K562 (cell line): ENCODE results near the gene PRKAG1. TPM values are rescaled to one million over a fixed set of nuclear protein-coding genes. Genes with fewer than 3 reads are reported as not detected.

ENCODE experiments used
- ATF7 ChIP-seq: fragments of 450-650 bp; IDR thresholded peaks from 2 replicates; pipeline ENCODE4 v1.7.1; 2014; ENCODE audit warnings: mild to moderate bottlenecking, moderate library complexity
- SRSF7 ChIP-seq: fragments of 200-400 bp; formaldehyde crosslinking; optimal IDR thresholded peaks from 2 replicates; pipeline ENCODE3; 2017; ENCODE audit warnings: mild to moderate bottlenecking, low read depth, low read length
- STAT5A ChIP-seq: IDR thresholded peaks from 2 replicates; pipeline ENCODE4 v1.6.1; 2012; ENCODE audit warnings: low read length, inconsistent platforms, borderline replicate concordance
- ZNF124 ChIP-seq: sonication (generic); formaldehyde crosslinking; IDR thresholded peaks from 2 replicates; pipeline ENCODE4 v1.8.1; 2022; ENCODE audit warnings: missing genetic modification reagents
- ZNF143 ChIP-seq: sonication (generic); formaldehyde crosslinking; IDR thresholded peaks from 2 replicates; pipeline ENCODE4 v1.9.0; 2022; ENCODE audit warnings: mild to moderate bottlenecking, missing genetic modification reagents
- ZNF232 ChIP-seq: sonication (generic); formaldehyde crosslinking; IDR thresholded peaks from 2 replicates; pipeline ENCODE4 v1.8.0; 2022; ENCODE audit warnings: mild to moderate bottlenecking, missing genetic modification reagents
- ZNF274 ChIP-seq: IDR thresholded peaks from 2 replicates; pipeline ENCODE4 v1.6.1; 2011; ENCODE audit warnings: low read depth, mild to moderate bottlenecking, low read length, moderate library complexity, borderline replicate concordance
- polyA plus RNA-seq, 8 experiments: library from polyadenylated mRNA; depleted of rRNA in 4 of 8; stranded (reverse) in 5 of 8; unstranded in 3 of 8; fragments of >200 nt; fragmentation: Nextera tagmentation in 2 of 8; fragmentation: Illumina TruSeq in 1 of 8; extraction: Ambion mirVana in 2 of 8; extraction: Trizol in 1 of 8; gene quantifications; 2 replicates each; pipeline versions ENCODE4 v1.2.1 to v1.2.3, GENCODE V29; 2011 to 2014; ENCODE audit warnings: inconsistent platforms in 1 of 8, missing spikeins in 1 of 8
- total RNA-seq, 7 experiments: library from RNA; depleted of rRNA in 6 of 7; stranded (reverse); fragments of >200 nt in 6 of 7; fragmentation: Illumina TruSeq in 2 of 7; extraction: Trizol in 2 of 7; gene quantifications; 2 replicates each; pipeline versions ENCODE4 v1.2.1 to v1.2.3, GENCODE V29; 2011 to 2021; ENCODE audit warnings: low replicate concordance in 1 of 7
- TF ChIP-seq, protein P1 (sequence below): sonication (generic); formaldehyde crosslinking; IDR thresholded peaks from 2 replicates; pipeline ENCODE4 v1.8.0; 2022; ENCODE audit warnings: mild to moderate bottlenecking, low read depth, missing genetic modification reagents
- TF ChIP-seq, protein P2 (sequence below): fragments of 250-450 bp; sonication (Bioruptor Pico); IDR thresholded peaks from 2 replicates; pipeline ENCODE4 v1.9.0; 2021; ENCODE audit warnings: mild to moderate bottlenecking, inconsistent platforms
- TF ChIP-seq, protein P3 (sequence below): fragments of 250-450 bp; sonication (Bioruptor Pico); IDR thresholded peaks from 2 replicates; pipeline ENCODE4 v1.4.0; 2020; ENCODE audit warnings: mild to moderate bottlenecking, moderate library complexity, borderline replicate concordance
- TF ChIP-seq, protein P4 (sequence below): IDR thresholded peaks from 3 replicates; pipeline ENCODE4 v1.6.1; 2011; ENCODE audit warnings: borderline replicate concordance, mild to moderate bottlenecking; ENCODE audit not compliant: insufficient read length, insufficient read depth
- TF ChIP-seq, protein P5 (sequence below), 2 experiments: IDR thresholded peaks; 2 replicates each; pipeline ENCODE4 v1.6.1; 2012; ENCODE audit warnings: improper control_type of control experiment in 2 of 2, low read depth in 2 of 2, low read length in 2 of 2, borderline replicate concordance in 1 of 2

Gene PRKAG1
- total and polyA plus RNA-seq, 9 of the 15 experiments (the other 6 are each of a cell fraction or from before 2014, with no cell fraction given), result 51.1 to 126 (median 79.1) TPM

DNA sequence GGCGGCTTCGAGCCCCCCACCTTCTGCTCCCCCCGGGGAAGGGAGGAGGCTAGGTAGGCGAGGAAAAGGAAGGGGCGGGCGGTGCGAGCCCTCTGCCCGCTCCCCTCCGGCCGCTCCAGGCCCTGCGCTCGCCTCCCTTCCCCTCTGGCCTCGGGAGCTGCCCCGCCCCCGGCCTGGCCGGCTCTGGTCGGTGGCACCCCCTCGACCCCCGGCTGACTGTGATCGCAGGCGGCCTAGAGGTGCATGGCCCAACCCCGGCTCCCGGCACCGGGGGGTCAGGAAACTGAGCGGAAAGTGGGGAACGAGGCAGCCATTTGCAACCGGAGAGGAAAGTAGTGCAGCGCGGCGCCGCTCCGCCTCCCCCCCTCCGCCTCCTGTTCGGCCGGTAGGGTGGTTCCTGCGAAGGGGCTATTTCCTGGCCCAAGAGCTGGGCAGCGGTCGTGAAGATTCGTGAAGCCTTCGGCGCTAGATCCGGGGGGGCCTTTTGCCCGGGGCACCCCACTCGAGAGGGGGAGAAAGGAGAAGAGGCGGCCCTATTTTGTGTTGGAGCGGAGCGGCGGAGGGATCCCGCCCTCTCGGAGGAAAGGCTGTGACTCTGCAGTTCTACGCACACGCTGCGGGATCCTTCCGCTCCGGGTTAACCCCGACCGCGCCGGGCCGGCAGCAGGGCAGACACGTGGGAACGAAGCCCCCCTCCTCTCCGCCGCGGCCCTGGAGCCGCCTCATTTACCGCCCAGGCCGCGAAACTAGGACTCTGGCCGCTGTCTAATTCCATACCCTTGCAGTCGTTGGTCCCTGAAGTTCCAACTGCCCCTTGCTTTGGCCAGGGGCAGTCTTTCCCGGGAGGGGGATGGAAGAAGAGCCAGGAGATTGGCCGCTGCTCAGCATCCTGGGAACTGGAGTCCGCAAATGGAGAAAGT lies 41.9 kb upstream of the PRKAG1 start, which contains the start of gene KMT2D (continued):
- TF ChIP-seq, protein P1, sequence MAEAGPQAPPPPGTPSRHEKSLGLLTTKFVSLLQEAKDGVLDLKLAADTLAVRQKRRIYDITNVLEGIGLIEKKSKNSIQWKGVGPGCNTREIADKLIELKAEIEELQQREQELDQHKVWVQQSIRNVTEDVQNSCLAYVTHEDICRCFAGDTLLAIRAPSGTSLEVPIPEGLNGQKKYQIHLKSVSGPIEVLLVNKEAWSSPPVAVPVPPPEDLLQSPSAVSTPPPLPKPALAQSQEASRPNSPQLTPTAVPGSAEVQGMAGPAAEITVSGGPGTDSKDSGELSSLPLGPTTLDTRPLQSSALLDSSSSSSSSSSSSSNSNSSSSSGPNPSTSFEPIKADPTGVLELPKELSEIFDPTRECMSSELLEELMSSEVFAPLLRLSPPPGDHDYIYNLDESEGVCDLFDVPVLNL (CRISPR knock-in tag), result no peak
- TF ChIP-seq, protein P2, sequence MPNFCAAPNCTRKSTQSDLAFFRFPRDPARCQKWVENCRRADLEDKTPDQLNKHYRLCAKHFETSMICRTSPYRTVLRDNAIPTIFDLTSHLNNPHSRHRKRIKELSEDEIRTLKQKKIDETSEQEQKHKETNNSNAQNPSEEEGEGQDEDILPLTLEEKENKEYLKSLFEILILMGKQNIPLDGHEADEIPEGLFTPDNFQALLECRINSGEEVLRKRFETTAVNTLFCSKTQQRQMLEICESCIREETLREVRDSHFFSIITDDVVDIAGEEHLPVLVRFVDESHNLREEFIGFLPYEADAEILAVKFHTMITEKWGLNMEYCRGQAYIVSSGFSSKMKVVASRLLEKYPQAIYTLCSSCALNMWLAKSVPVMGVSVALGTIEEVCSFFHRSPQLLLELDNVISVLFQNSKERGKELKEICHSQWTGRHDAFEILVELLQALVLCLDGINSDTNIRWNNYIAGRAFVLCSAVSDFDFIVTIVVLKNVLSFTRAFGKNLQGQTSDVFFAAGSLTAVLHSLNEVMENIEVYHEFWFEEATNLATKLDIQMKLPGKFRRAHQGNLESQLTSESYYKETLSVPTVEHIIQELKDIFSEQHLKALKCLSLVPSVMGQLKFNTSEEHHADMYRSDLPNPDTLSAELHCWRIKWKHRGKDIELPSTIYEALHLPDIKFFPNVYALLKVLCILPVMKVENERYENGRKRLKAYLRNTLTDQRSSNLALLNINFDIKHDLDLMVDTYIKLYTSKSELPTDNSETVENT (CRISPR knock-in tag), result peak; percentile 81
- peak; percentile 57; the same call in 1 of the 2 replicates for TF ChIP-seq STAT5A
- 0 out of 2 replicates have a peak, but pooled peaks have one; percentile 28 for TF ChIP-seq ZNF232 (CRISPR knock-in tag)
- no peak for TF ChIP-seq SRSF7
- TF ChIP-seq, protein P3, sequence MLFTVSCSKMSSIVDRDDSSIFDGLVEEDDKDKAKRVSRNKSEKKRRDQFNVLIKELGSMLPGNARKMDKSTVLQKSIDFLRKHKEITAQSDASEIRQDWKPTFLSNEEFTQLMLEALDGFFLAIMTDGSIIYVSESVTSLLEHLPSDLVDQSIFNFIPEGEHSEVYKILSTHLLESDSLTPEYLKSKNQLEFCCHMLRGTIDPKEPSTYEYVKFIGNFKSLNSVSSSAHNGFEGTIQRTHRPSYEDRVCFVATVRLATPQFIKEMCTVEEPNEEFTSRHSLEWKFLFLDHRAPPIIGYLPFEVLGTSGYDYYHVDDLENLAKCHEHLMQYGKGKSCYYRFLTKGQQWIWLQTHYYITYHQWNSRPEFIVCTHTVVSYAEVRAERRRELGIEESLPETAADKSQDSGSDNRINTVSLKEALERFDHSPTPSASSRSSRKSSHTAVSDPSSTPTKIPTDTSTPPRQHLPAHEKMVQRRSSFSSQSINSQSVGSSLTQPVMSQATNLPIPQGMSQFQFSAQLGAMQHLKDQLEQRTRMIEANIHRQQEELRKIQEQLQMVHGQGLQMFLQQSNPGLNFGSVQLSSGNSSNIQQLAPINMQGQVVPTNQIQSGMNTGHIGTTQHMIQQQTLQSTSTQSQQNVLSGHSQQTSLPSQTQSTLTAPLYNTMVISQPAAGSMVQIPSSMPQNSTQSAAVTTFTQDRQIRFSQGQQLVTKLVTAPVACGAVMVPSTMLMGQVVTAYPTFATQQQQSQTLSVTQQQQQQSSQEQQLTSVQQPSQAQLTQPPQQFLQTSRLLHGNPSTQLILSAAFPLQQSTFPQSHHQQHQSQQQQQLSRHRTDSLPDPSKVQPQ (CRISPR knock-in tag), result no peak
- TF ChIP-seq ZNF124 (CRISPR knock-in tag), result no peak
- TF ChIP-seq, protein P4, sequence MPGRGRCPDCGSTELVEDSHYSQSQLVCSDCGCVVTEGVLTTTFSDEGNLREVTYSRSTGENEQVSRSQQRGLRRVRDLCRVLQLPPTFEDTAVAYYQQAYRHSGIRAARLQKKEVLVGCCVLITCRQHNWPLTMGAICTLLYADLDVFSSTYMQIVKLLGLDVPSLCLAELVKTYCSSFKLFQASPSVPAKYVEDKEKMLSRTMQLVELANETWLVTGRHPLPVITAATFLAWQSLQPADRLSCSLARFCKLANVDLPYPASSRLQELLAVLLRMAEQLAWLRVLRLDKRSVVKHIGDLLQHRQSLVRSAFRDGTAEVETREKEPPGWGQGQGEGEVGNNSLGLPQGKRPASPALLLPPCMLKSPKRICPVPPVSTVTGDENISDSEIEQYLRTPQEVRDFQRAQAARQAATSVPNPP, result no peak
- peak; percentile 84 for TF ChIP-seq ATF7
- TF ChIP-seq ZNF274, result no peak
- TF ChIP-seq, protein P5, sequence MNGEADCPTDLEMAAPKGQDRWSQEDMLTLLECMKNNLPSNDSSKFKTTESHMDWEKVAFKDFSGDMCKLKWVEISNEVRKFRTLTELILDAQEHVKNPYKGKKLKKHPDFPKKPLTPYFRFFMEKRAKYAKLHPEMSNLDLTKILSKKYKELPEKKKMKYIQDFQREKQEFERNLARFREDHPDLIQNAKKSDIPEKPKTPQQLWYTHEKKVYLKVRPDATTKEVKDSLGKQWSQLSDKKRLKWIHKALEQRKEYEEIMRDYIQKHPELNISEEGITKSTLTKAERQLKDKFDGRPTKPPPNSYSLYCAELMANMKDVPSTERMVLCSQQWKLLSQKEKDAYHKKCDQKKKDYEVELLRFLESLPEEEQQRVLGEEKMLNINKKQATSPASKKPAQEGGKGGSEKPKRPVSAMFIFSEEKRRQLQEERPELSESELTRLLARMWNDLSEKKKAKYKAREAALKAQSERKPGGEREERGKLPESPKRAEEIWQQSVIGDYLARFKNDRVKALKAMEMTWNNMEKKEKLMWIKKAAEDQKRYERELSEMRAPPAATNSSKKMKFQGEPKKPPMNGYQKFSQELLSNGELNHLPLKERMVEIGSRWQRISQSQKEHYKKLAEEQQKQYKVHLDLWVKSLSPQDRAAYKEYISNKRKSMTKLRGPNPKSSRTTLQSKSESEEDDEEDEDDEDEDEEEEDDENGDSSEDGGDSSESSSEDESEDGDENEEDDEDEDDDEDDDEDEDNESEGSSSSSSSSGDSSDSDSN (IDR thresholded peaks at IDR 0.05; ENCODE audit: borderline replicate concordance in 1 of 2, low read depth in 2 of 2, low read length in 2 of 2), result peak in 1 of 2 experiments; percentile 28; a peak in 1 of 4 replicates
- TF ChIP-seq ZNF143 (CRISPR knock-in tag), result peak; percentile 74
